HG03469 (cell line): Measurements from ENCODE around the gene PKIB.

Experiments used
- ATAC-seq: cut with Tn5 transposase; IDR thresholded peaks from one replicate; pipeline ENCODE4 v1.9.1; 2021; ENCODE audit warnings: mild to moderate bottlenecking, moderate library complexity, moderate number of reproducible peaks; ENCODE audit not compliant: unreplicated experiment

PKIB gene

GRCh38 chr6:122663981-122664380, 53.8 kb downstream of the PKIB start:
- ATAC-seq: no peak

- no peak for ATAC-seq
Observed at GRCh38 chr6:122665929-122666328, 55.7 kb downstream of the PKIB start.

GRCh38 chr6:122666418-122666817, 56.2 kb downstream of the PKIB start:
- no peak for ATAC-seq

- no peak for ATAC-seq
Observed at GRCh38 chr6:122669418-122669817, 59.2 kb downstream of the PKIB start.

- ATAC-seq: no peak
Observed at GRCh38 chr6:122669868-122670267, 59.7 kb downstream of the PKIB start.

- no peak for ATAC-seq
Observed at GRCh38 chr6:122671251-122671650, 61.0 kb downstream of the PKIB start.

- ATAC-seq: peak; percentile 64
Observed at GRCh38 chr6:122673343-122673961, 63.2 kb downstream of the PKIB start.

GRCh38 chr6:122676146-122676545, 65.9 kb downstream of the PKIB start:
- no peak for ATAC-seq

GRCh38 chr6:122676688-122677087, 66.5 kb downstream of the PKIB start:
- ATAC-seq: no peak

GRCh38 chr6:122677406-122677805, 67.2 kb downstream of the PKIB start:
- ATAC-seq: no peak

- no peak for ATAC-seq
Observed at GRCh38 chr6:122678841-122679240, 68.6 kb downstream of the PKIB start.

- no peak for ATAC-seq
Observed at GRCh38 chr6:122681705-122682104, 71.5 kb downstream of the PKIB start.

GRCh38 chr6:122683989-122684651, 73.9 kb downstream of the PKIB start:
- ATAC-seq: no peak

- no peak for ATAC-seq
Observed at GRCh38 chr6:122692175-122692598, 82.0 kb downstream of the PKIB start.

GRCh38 chr6:122692807-122693580, 82.8 kb downstream of the PKIB start:
- ATAC-seq: no peak

GRCh38 chr6:122694075-122694474, 83.9 kb downstream of the PKIB start:
- ATAC-seq: no peak

- ATAC-seq: no peak
Observed at GRCh38 chr6:122694602-122695001, 84.4 kb downstream of the PKIB start.

GRCh38 chr6:122695188-122695587, 85.0 kb downstream of the PKIB start:
- ATAC-seq: no peak

GRCh38 chr6:122696079-122696478, 85.9 kb downstream of the PKIB start:
- no peak for ATAC-seq

- no peak for ATAC-seq
Observed at GRCh38 chr6:122696853-122697252, 86.6 kb downstream of the PKIB start.

- no peak for ATAC-seq
Observed at GRCh38 chr6:122697458-122697857, 87.3 kb downstream of the PKIB start.

GRCh38 chr6:122701666-122702065, 91.5 kb downstream of the PKIB start:
- ATAC-seq: no peak
